ENCODE measurements around the gene GTPBP4. TPM values are rescaled to one million over a fixed set of nuclear protein-coding genes. Genes with fewer than 3 reads are reported as not detected.
A peak's percentile ranks its signal among the peaks of the same experiment; 100 is the strongest.

The GTPBP4 gene
- total and polyA plus RNA-seq, 9 of the 15 experiments (the other 6 are each of a cell fraction or from before 2014, with no cell fraction given), result 79.0 to 155 (median 128) TPM

DNA sequence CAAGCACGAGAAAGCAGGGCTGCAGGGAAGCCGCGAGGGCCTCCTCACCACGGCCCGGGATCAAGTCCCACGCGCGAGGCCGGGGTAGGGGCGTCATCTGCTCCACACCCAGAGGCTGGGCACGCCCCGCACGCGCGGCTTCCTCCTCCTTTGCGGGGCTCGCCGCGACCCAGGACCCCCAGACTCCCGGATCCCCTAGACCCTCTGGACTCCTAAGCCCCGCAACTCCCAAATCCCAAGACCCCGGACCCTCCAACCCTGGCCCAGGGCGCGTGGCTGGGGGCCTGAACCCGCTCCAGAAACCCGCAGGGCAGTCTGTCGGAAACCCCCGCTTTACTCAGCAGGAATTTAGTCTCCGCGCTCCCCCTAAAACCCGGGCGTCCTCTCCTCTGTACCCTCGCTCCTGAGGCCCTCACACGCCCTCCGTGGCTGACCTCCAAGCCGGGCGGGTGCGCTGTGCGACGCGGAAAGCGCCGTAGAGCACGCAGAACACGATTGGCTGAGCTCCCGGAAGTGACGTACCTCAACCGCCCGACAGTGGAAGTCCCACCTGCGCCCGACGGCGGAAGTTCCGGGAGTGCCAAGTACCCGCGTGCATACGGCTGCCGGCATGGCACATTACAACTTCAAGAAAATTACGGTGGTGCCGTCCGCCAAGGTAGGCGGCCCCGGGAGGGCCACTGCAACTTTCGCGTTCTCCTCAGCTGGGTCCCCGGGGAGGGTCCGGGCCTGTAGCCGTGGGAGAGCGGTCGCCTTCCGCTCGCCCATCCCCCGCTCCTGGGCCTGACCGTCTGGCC lies at the start of gene GTPBP4 (continued):
- no peak for TF ChIP-seq SETDB1 (IDR thresholded peaks at IDR 0.05; ENCODE audit: low read length)
- no peak for TF ChIP-seq ZFPM2 (CRISPR knock-in tag; IDR thresholded peaks at IDR 0.05)
- no peak for TF ChIP-seq ZNF780A (CRISPR knock-in tag; IDR thresholded peaks at IDR 0.05)
- TF ChIP-seq, protein P1, sequence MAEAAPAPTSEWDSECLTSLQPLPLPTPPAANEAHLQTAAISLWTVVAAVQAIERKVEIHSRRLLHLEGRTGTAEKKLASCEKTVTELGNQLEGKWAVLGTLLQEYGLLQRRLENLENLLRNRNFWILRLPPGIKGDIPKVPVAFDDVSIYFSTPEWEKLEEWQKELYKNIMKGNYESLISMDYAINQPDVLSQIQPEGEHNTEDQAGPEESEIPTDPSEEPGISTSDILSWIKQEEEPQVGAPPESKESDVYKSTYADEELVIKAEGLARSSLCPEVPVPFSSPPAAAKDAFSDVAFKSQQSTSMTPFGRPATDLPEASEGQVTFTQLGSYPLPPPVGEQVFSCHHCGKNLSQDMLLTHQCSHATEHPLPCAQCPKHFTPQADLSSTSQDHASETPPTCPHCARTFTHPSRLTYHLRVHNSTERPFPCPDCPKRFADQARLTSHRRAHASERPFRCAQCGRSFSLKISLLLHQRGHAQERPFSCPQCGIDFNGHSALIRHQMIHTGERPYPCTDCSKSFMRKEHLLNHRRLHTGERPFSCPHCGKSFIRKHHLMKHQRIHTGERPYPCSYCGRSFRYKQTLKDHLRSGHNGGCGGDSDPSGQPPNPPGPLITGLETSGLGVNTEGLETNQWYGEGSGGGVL (CRISPR knock-in tag; IDR thresholded peaks at IDR 0.05), result no peak
- 0 out of 2 replicates have a peak, but pooled peaks have one; percentile 3 for TF ChIP-seq MEF2A (IDR thresholded peaks at IDR 0.05; ENCODE audit: control insufficient read depth, low read depth, low read length)
- 0 out of 2 replicates have a peak, but pooled peaks have one; percentile 11 for TF ChIP-seq ERF (CRISPR knock-in tag; IDR thresholded peaks at IDR 0.05)
- peak; percentile 76 for TF ChIP-seq JUND (IDR thresholded peaks at IDR 0.05; ENCODE audit: borderline replicate concordance, low read depth, low read length)
- no peak; the same call in 2 of the 3 replicates for TF ChIP-seq JUND (tag; IDR thresholded peaks at IDR 0.05; ENCODE audit: borderline replicate concordance, low read depth, low read length)
- TF ChIP-seq EP400 (IDR thresholded peaks at IDR 0.05), result peak; percentile 100
- peak; percentile 60 for TF ChIP-seq PML (IDR thresholded peaks at IDR 0.05; ENCODE audit: low read length)
- TF ChIP-seq RCOR1 (IDR thresholded peaks at IDR 0.05; ENCODE audit: borderline replicate concordance in 1 of 2, low read depth in 2 of 2, low read length in 2 of 2), result peak in 1 of 2 experiments; percentile 40; a peak in 1 of 4 replicates
- no peak for TF ChIP-seq ZNF143 (CRISPR knock-in tag; IDR thresholded peaks at IDR 0.05)
- TF ChIP-seq, protein P2, sequence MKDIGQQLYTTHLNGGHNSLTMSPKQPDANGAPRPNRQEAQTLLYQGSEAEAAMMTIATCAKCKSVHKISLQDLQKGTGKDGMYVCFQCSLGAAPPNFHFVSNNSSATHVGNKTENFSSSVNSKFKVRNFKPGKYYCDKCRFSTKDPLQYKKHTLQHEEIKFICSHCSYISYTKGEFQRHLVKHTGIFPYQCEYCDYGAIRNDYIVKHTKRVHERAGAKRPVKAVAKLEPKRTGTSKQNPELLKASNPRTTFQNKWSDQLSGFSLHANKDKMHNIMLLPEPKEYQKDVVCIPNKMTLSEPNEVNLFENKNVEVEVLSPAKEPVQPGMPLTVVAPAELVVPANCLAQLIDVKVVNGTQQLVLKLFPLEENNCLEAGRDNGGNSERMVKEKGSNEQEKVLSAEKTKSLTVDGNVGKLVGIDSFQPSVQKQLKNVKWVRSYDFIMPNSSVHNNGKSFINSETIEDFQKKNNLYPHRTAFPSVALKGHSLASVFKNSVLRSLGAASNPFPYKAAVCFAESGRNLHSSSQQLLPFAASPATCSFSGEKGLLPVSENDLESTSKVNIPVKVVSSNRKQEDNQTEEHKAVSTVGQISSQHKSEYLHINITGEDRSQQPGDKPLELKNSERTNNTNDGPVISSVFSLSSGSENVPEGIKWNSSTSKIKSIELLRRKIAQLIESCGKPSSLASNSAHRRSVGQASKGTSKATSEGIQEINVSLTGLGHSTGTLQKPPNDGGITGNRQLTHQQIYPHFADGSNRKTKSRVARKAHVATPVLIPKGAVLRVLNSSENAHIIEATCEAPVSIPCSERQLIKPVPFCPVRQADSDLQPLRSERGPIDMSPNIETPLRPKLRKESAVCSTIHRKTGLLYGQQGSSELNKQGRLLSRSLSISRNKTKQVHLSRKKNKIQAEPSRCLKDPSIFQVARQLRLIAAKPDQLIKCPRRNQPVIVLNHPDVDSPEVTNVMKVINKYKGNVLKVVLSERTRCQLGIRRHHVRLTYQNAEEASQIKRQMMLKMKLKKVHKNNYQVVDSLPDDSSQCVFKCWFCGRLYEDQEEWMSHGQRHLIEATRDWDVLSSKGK (CRISPR knock-in tag; IDR thresholded peaks at IDR 0.05), result no peak
- TF ChIP-seq ARID1B (IDR thresholded peaks at IDR 0.05), result no peak; the same call in 1 of the 2 replicates
- TF ChIP-seq, protein P3, sequence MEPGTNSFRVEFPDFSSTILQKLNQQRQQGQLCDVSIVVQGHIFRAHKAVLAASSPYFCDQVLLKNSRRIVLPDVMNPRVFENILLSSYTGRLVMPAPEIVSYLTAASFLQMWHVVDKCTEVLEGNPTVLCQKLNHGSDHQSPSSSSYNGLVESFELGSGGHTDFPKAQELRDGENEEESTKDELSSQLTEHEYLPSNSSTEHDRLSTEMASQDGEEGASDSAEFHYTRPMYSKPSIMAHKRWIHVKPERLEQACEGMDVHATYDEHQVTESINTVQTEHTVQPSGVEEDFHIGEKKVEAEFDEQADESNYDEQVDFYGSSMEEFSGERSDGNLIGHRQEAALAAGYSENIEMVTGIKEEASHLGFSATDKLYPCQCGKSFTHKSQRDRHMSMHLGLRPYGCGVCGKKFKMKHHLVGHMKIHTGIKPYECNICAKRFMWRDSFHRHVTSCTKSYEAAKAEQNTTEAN (CRISPR knock-in tag; IDR thresholded peaks at IDR 0.05), result no peak
- no peak for TF ChIP-seq U2AF2 (optimal IDR thresholded peaks at IDR 0.05; ENCODE audit: low read depth, low read length)
- TF ChIP-seq, protein P4, sequence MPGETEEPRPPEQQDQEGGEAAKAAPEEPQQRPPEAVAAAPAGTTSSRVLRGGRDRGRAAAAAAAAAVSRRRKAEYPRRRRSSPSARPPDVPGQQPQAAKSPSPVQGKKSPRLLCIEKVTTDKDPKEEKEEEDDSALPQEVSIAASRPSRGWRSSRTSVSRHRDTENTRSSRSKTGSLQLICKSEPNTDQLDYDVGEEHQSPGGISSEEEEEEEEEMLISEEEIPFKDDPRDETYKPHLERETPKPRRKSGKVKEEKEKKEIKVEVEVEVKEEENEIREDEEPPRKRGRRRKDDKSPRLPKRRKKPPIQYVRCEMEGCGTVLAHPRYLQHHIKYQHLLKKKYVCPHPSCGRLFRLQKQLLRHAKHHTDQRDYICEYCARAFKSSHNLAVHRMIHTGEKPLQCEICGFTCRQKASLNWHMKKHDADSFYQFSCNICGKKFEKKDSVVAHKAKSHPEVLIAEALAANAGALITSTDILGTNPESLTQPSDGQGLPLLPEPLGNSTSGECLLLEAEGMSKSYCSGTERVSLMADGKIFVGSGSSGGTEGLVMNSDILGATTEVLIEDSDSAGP (CRISPR knock-in tag; IDR thresholded peaks at IDR 0.05), result no peak
- peak; percentile 90 for TF ChIP-seq ELF1 (tag; IDR thresholded peaks at IDR 0.05)
- TF ChIP-seq PHF8 (IDR thresholded peaks at IDR 0.05; ENCODE audit: borderline replicate concordance, low read length), result peak; percentile 97

Data from K562 (cell line).